Caco-2 (cell line): Measurements from ENCODE around the gene CNKSR1. TPM values are rescaled to one million over a fixed set of nuclear protein-coding genes. Genes with fewer than 3 reads are reported as not detected.

Source experiments
- BruUV-seq: library from RNA; stranded (reverse); fragments of 400-500 nt; replicated peaks from 2 replicates; lab custom pipeline; 2021; lab: Mats Ljungman, UMichigan
- CTCF ChIA-PET: fragments of 300-600 bp; sonication (Branson Sonifier 250); formaldehyde crosslinking; loops from one replicate; lab custom pipeline; 2022; ENCODE audit warnings: antibody characterized with exemption; lab: Charles Lee
- POLR2A ChIA-PET: fragments of 300-600 bp; sonication (Branson Sonifier 250); formaldehyde crosslinking; loops from one replicate; lab custom pipeline; 2022; ENCODE audit warnings: antibody characterized with exemption; lab: Charles Lee
- DNase-seq, 2 experiments: peaks; one replicate each; pipeline versions ENCODE4 v3.0.0 to v3.0.0-alpha.2; 2020 to 2022
- H3K27me3 ChIP-seq: replicated peaks from 2 replicates; pipeline ENCODE4 v1.6.0; 2011; ENCODE audit warnings: low read length; ENCODE audit not compliant: control insufficient read depth, insufficient read depth
- H3K36me3 ChIP-seq: 2 replicates; pipeline ENCODE4 v1.5.1; 2011; ENCODE audit warnings: low read length; ENCODE audit not compliant: control insufficient read depth, insufficient read depth
- H3K4me1 ChIP-seq: fragments of 250-450 bp; sonication (Bioruptor Pico); 2 replicates; pipeline ENCODE4 v1.5.1; 2020; ENCODE audit warnings: mild to moderate bottlenecking
- H3K4me3 ChIP-seq: 2 replicates; pipeline ENCODE4 v1.5.1; 2011; ENCODE audit warnings: low read depth, mild to moderate bottlenecking, control low read depth, low read length
- H3K9me3 ChIP-seq: fragments of 250-450 bp; sonication (Bioruptor Pico); 2 replicates; pipeline ENCODE4 v1.5.1; 2020; ENCODE audit warnings: mild to moderate bottlenecking, moderate library complexity
- H3K27ac Mint-ChIP-seq: one replicate; pipeline ENCODE4 v1.8.0; 2022; ENCODE audit warnings: mixed read lengths; ENCODE audit not compliant: unreplicated experiment
- H3K27me3 Mint-ChIP-seq: one replicate; pipeline ENCODE4 v1.8.0; 2022; ENCODE audit warnings: mixed read lengths; ENCODE audit not compliant: insufficient read depth, unreplicated experiment
- H3K36me3 Mint-ChIP-seq: one replicate; pipeline ENCODE4 v1.8.0; 2022; ENCODE audit warnings: mild to moderate bottlenecking, mixed read lengths; ENCODE audit not compliant: insufficient read depth, unreplicated experiment
- H3K4me1 Mint-ChIP-seq: one replicate; pipeline ENCODE4 v1.8.0; 2022; ENCODE audit warnings: low read depth, mixed read lengths; ENCODE audit not compliant: unreplicated experiment
- H3K4me3 Mint-ChIP-seq: one replicate; pipeline ENCODE4 v1.8.0; 2022; ENCODE audit warnings: mild to moderate bottlenecking, moderate library complexity, mixed read lengths; ENCODE audit not compliant: unreplicated experiment
- H3K9me3 Mint-ChIP-seq: one replicate; pipeline ENCODE4 v1.8.0; 2022; ENCODE audit warnings: mixed read lengths; ENCODE audit not compliant: unreplicated experiment
- CTCF ChIP-seq, 2 experiments: fragments of 200-600 bp in 1 of 2; IDR thresholded peaks; 1 replicate in 1 of 2; 2 replicates in 1 of 2; pipeline versions ENCODE4 v1.5.1 to v1.8.0; 2011 to 2022; ENCODE audit warnings: antibody characterized with exemption in 1 of 2, control low read depth in 1 of 2, inconsistent platforms in 1 of 2, low read depth in 1 of 2, low read length in 1 of 2, mild to moderate bottlenecking in 1 of 2, moderate library complexity in 1 of 2; ENCODE audit not compliant: insufficient read depth in 1 of 2, severe bottlenecking in 1 of 2, unreplicated experiment in 1 of 2
- intact Hi-C: fragments of 100-400 bp; cut with micrococcal nuclease; formaldehyde crosslinking; loops from one replicate; pipeline ENCODE4 v1.10.0; 2022; ENCODE audit not compliant: unreplicated experiment
- total RNA-seq: library from RNA; stranded (reverse); gene quantifications from 2 replicates; pipeline ENCODE4 v1.2.3, GENCODE V29; 2022

The CNKSR1 gene
- total RNA-seq, 1 experiment from 2014 or later = 16.1 TPM

- intact Hi-C loops = no loop called here
- no peak overlapping the region for H3K4me3 ChIP-seq
- no peak for TF ChIP-seq CTCF (IDR thresholded peaks at IDR 0.05; ENCODE audit: insufficient read depth in 1 of 2, low read depth in 1 of 2, low read length in 1 of 2, severe bottlenecking in 1 of 2, unreplicated experiment in 1 of 2)
- Mint-ChIP-seq H3K9me3 (no peaks in the 10 kb centered on the region), H3K4me3 (no peak overlapping the region), H3K27ac (no peak overlapping the region), H3K36me3 (no peaks in the 10 kb centered on the region), H3K27me3 (no peaks in the 10 kb centered on the region), H3K4me1 (no peaks in the 10 kb centered on the region)
- H3K4me1 ChIP-seq = 0 out of 2 replicates have a peak, but pooled peaks cover 4% of the 10 kb centered on the region
- H3K36me3 ChIP-seq = no peaks in the 10 kb centered on the region
- no peaks in the 10 kb centered on the region for H3K27me3 ChIP-seq
- H3K9me3 ChIP-seq = no peaks in the 10 kb centered on the region
- DNase-seq = no peak
- CTCF ChIA-PET = interaction anchor here (1.0 kb wide), 1 partner anchor 95 kb away, joined by 4 read pairs; no protein-coding TSS in a partner anchor
- POLR2A ChIA-PET = no interaction called here
- BruUV-seq = no TSS peak
These were observed 46.6 kb upstream of the CNKSR1 start for GRCh38 chr1:26130695-26131094.

GRCh38 chr1:26132128-26132833 is 45.0 kb upstream of the CNKSR1 start:
- peak in 1 of 2 experiments; percentile 24 for DNase-seq
- Histone ChIP-seq H3K4me3 (no peak overlapping the region), H3K4me1 (no peaks in the 10 kb centered on the region), H3K36me3 (no peaks in the 10 kb centered on the region), H3K9me3 (no peaks in the 10 kb centered on the region), H3K27me3 (no peaks in the 10 kb centered on the region)
- Mint-ChIP-seq H3K4me3 (no peak overlapping the region), H3K27me3 (no peaks in the 10 kb centered on the region), H3K27ac (no peak overlapping the region), H3K9me3 (no peaks in the 10 kb centered on the region), H3K4me1 (no peaks in the 10 kb centered on the region), H3K36me3 (no peaks in the 10 kb centered on the region)
- ChIA-PET CTCF (interaction anchor here (0.9 kb wide), 1 partner anchor 37 kb away, joined by 3 read pairs; the partner anchor contains the start of gene ZNF593), POLR2A (interaction anchor here (0.6 kb wide), 1 partner anchor 227 kb away, joined by 3 read pairs; no protein-coding TSS in a partner anchor)
- intact Hi-C loops = no loop called here
- no TSS peak for BruUV-seq
- no peak for TF ChIP-seq CTCF (IDR thresholded peaks at IDR 0.05; ENCODE audit: insufficient read depth in 1 of 2, low read depth in 1 of 2, low read length in 1 of 2, severe bottlenecking in 1 of 2, unreplicated experiment in 1 of 2)

DNA sequence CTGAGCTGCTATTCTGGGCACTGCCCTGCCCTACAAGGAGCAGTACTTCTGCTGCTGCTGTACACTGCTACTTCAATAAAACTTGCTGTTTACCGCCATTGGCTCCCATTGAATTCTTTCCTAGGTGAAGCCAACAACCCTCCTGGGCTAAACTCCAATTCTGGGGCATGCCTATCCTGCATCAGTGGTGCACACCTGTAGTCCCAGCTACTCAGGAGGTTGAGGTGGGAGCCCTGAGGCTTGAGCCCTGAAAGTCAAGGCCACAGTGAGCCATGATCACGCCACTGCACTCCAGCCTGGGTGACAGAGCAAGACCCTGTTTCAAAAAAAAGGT is 44.5 kb upstream of the CNKSR1 start:
- Mint-ChIP-seq H3K36me3 (no peaks in the 10 kb centered on the region), H3K27me3 (no peaks in the 10 kb centered on the region), H3K4me1 (no peaks in the 10 kb centered on the region), H3K27ac (no peak overlapping the region), H3K4me3 (no peak overlapping the region), H3K9me3 (no peaks in the 10 kb centered on the region)
- H3K4me3 ChIP-seq = no peak overlapping the region
- no peaks in the 10 kb centered on the region for H3K27me3 ChIP-seq
- POLR2A ChIA-PET = no interaction called here
- no TSS peak for BruUV-seq
- DNase-seq = no peak
- no peaks in the 10 kb centered on the region for H3K36me3 ChIP-seq
- H3K4me1 ChIP-seq = no peaks in the 10 kb centered on the region
- TF ChIP-seq CTCF (IDR thresholded peaks at IDR 0.05; ENCODE audit: insufficient read depth in 1 of 2, low read depth in 1 of 2, low read length in 1 of 2, severe bottlenecking in 1 of 2, unreplicated experiment in 1 of 2) = no peak
- CTCF ChIA-PET = interaction anchor here (0.9 kb wide), 1 partner anchor 37 kb away, joined by 3 read pairs; the partner anchor contains the start of gene ZNF593
- intact Hi-C loops = no loop called here
- H3K9me3 ChIP-seq = no peaks in the 10 kb centered on the region
